ENCODE data around the gene MLXIP.

Gene MLXIP

DNA sequence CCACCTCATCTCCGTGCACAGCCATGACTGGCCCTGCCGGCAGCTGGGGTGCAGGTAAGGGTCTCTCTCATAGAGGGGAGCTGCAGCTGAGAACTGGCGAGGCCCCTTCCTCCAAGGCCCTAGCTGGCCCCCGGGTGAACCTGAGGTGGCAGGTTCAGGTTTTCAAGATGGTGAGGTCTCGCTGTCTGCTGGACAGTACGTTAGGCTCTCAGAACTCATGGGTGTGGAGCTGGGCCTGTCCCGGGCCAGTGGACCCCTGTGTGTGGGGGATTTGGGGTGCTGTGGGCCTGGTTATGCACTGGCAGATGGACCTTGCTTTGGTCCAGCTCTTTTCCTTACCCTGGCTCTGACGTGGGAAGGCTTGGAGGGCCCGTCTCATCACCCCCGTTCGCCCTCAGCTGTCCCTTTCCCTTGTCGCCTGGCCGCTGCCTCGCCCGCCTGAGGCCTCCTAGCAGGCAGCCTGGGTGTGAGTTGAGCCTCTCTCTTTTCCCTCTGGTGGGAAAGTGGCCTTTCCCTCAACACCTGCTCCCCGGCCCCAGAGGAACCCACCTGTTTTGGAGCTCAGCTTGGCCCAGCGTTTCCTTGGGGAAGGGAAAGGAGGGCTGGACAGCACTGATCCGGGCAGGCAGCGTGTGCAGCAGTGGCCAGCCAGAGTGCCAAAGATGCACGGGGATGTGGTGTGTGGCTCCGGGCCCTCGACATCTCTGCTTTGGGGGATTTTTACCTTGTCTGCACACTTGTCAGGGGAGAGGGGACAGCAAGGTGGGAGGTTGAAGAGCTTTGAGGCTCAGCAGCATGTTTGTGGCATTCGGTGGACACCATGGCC is 67.2 kb downstream of the MLXIP start:
- Histone ChIP-seq H3K9me2 (replicated peaks; ENCODE audit: low read depth, low read length) (no peaks in the 10 kb centered on the region), H3K9me3 (ENCODE audit: insufficient read depth, low read depth, low read length) (no peaks in the 10 kb centered on the region), H4K20me1 (ENCODE audit: insufficient read depth, low read length, poor library complexity, severe bottlenecking) (no peaks in the 10 kb centered on the region)

DNA sequence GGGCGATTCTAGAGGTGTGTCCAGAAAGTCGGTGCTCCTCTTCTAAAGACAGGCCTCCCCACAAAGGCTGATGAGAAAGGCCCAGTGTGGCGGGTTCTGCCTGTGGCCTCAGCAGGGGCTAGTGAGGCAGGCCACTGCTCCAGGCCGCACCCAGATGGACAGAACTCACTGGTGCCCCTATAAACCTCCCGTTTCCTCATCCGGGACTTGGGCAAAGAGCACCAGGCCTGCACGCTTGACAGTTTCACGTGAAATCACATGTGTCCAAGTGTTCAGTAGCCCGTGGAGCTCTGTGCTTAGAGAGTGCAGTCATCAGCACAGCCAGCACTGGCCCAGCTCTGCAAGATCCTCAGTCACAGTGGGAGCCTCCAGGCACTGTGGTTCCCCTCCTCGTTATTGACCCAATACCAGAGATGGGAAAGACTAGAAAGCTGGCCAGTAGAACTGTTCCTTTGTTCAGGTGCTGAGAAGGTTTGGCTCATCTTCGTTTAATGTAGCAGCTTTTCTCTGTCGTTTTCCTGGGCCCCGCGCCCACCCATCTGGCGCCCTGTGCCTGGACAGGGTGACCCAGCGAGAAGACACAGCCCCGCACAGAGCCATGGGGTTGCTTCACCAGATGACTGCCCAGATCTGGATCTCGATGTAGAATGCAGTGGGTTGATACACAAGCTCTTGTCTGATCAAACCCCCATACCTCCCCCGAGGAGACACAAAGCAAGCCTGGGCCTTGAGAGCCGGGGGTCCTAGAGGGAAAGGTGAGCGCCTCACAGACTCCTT is 69.1 kb downstream of the MLXIP start:
- Histone ChIP-seq H3K4me2 (ENCODE audit: low read depth, low read length, poor library complexity, severe bottlenecking) (no peak overlapping the region), H3K9me2 (replicated peaks; ENCODE audit: low read depth, low read length) (no peaks in the 10 kb centered on the region), H3K4me3 (ENCODE audit: low read length, poor library complexity, severe bottlenecking) (no peak overlapping the region), H3K36me3 (ENCODE audit: insufficient read depth, low read length) (peaks cover 4% of the 10 kb centered on the region; the same call in 1 of the 2 replicates), H3K9me3 (ENCODE audit: insufficient read depth, low read depth, low read length) (no peaks in the 10 kb centered on the region), H3K79me2 (ENCODE audit: insufficient read depth, low read length) (no peaks in the 10 kb centered on the region), H4K20me1 (ENCODE audit: insufficient read depth, low read length, poor library complexity, severe bottlenecking) (no peaks in the 10 kb centered on the region), H3K9ac (ENCODE audit: low read depth, low read length, poor library complexity, severe bottlenecking) (no peak overlapping the region), H3K27me3 (ENCODE audit: insufficient read depth, low read length, poor library complexity, severe bottlenecking) (no peaks in the 10 kb centered on the region), H2AFZ (ENCODE audit: low read length) (no peak overlapping the region), H3F3A (ENCODE audit: low read depth) (no peaks in the 10 kb centered on the region), H3K4me1 (ENCODE audit: insufficient read depth, low read length, poor library complexity, severe bottlenecking) (no peaks in the 10 kb centered on the region)
- no peak for TF ChIP-seq EZH2phosphoT487 (IDR thresholded peaks at IDR 0.05; ENCODE audit: borderline replicate concordance)
- TF ChIP-seq, protein P1, sequence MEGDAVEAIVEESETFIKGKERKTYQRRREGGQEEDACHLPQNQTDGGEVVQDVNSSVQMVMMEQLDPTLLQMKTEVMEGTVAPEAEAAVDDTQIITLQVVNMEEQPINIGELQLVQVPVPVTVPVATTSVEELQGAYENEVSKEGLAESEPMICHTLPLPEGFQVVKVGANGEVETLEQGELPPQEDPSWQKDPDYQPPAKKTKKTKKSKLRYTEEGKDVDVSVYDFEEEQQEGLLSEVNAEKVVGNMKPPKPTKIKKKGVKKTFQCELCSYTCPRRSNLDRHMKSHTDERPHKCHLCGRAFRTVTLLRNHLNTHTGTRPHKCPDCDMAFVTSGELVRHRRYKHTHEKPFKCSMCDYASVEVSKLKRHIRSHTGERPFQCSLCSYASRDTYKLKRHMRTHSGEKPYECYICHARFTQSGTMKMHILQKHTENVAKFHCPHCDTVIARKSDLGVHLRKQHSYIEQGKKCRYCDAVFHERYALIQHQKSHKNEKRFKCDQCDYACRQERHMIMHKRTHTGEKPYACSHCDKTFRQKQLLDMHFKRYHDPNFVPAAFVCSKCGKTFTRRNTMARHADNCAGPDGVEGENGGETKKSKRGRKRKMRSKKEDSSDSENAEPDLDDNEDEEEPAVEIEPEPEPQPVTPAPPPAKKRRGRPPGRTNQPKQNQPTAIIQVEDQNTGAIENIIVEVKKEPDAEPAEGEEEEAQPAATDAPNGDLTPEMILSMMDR (conservative IDR thresholded peaks at IDR 0.05; ENCODE audit: low read length), result no peak

More for the DNA sequence above, 67.2 kb downstream of the MLXIP start:
- no peak for TF ChIP-seq EZH2phosphoT487 (IDR thresholded peaks at IDR 0.05; ENCODE audit: borderline replicate concordance)
- TF ChIP-seq, protein P1 (conservative IDR thresholded peaks at IDR 0.05; ENCODE audit: low read length), result no peak
- H3K27me3 ChIP-seq (ENCODE audit: insufficient read depth, low read length, poor library complexity, severe bottlenecking), result no peaks in the 10 kb centered on the region
- H3K4me2 ChIP-seq (ENCODE audit: low read depth, low read length, poor library complexity, severe bottlenecking), result no peak overlapping the region
- H3K9ac ChIP-seq (ENCODE audit: low read depth, low read length, poor library complexity, severe bottlenecking), result no peak overlapping the region
- H3K4me3 ChIP-seq (ENCODE audit: low read length, poor library complexity, severe bottlenecking), result no peak overlapping the region
- H3K79me2 ChIP-seq (ENCODE audit: insufficient read depth, low read length), result no peaks in the 10 kb centered on the region
- no peaks in the 10 kb centered on the region for H3F3A ChIP-seq (ENCODE audit: low read depth)
- no peak overlapping the region for H2AFZ ChIP-seq (ENCODE audit: low read length)
- H3K36me3 ChIP-seq (ENCODE audit: insufficient read depth, low read length), result peaks cover 18% of the 10 kb centered on the region; the same call in 1 of the 2 replicates
- H3K4me1 ChIP-seq (ENCODE audit: insufficient read depth, low read length, poor library complexity, severe bottlenecking), result no peaks in the 10 kb centered on the region

DNA sequence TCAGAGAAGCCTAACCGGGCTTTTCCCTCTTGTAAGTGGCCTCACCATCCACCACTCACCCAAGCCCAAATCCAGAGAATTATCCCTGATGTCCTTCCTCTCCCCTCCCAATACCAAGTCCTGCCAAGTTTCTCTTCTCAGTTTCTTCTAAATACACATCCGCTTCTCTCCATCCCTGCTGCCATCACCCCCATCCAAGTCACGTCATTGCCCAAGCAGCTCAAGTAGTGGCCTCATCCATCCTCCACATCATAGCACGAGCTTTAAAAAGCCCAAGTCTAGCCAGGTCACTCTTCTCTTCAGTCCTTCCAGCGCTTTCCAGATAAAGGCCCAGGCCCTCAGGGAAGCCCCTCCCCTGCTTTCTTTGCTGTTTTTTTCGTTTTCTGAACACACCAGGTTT is 70.1 kb downstream of the MLXIP start:
- Histone ChIP-seq H3K27me3 (ENCODE audit: insufficient read depth, low read length, poor library complexity, severe bottlenecking) (no peaks in the 10 kb centered on the region), H3K4me3 (ENCODE audit: low read length, poor library complexity, severe bottlenecking) (no peak overlapping the region), H4K20me1 (ENCODE audit: insufficient read depth, low read length, poor library complexity, severe bottlenecking) (no peaks in the 10 kb centered on the region), H3K9me2 (replicated peaks; ENCODE audit: low read depth, low read length) (no peaks in the 10 kb centered on the region), H3K36me3 (ENCODE audit: insufficient read depth, low read length) (no peaks in the 10 kb centered on the region; the same call in 1 of the 2 replicates), H2AFZ (ENCODE audit: low read length) (no peak overlapping the region), H3K4me2 (ENCODE audit: low read depth, low read length, poor library complexity, severe bottlenecking) (no peak overlapping the region), H3K9ac (ENCODE audit: low read depth, low read length, poor library complexity, severe bottlenecking) (no peak overlapping the region), H3F3A (ENCODE audit: low read depth) (no peaks in the 10 kb centered on the region), H3K4me1 (ENCODE audit: insufficient read depth, low read length, poor library complexity, severe bottlenecking) (no peaks in the 10 kb centered on the region), H3K9me3 (ENCODE audit: insufficient read depth, low read depth, low read length) (no peaks in the 10 kb centered on the region), H3K79me2 (ENCODE audit: insufficient read depth, low read length) (no peaks in the 10 kb centered on the region)
- no peak for TF ChIP-seq EZH2phosphoT487 (IDR thresholded peaks at IDR 0.05; ENCODE audit: borderline replicate concordance)
- TF ChIP-seq, protein P1 (conservative IDR thresholded peaks at IDR 0.05; ENCODE audit: low read length), result no peak

Measured in Loucy (cell line).